GM23338 (cell line): ENCODE measurements around the gene ECD. TPM values are rescaled to one million over a fixed set of nuclear protein-coding genes. Genes with fewer than 3 reads are reported as not detected.

ENCODE experiments used
- CREB1 ChIP-seq: fragments of 250-450 bp; sonication (Bioruptor Pico); IDR thresholded peaks from 2 replicates; pipeline ENCODE4 v1.5.0; 2020; ENCODE audit warnings: low read depth, mild to moderate bottlenecking, moderate library complexity
- EZH2phosphoT487 ChIP-seq: fragments of 200-600 bp; sonication (generic); IDR thresholded peaks from one replicate; pipeline ENCODE4 v1.8.1; 2018; ENCODE audit warnings: antibody characterized with exemption; ENCODE audit not compliant: unreplicated experiment
- STAT1 ChIP-seq: IDR thresholded peaks from one replicate; pipeline ENCODE4 v1.6.1; 2016; ENCODE audit warnings: antibody characterized with exemption; ENCODE audit not compliant: unreplicated experiment
- polyA plus RNA-seq: library from polyadenylated mRNA; unstranded; fragments of >200 nt; fragmentation: Nextera tagmentation; extraction: Ambion mirVana; gene quantifications from 2 replicates; pipeline ENCODE4 v1.2.1, GENCODE V29; 2016
- total RNA-seq: library from RNA; depleted of rRNA; stranded (reverse); fragments of >200 nt; shearing (Covaris generic); gene quantifications from 2 replicates; pipeline ENCODE4 v1.2.3, GENCODE V29; 2014
- TF ChIP-seq, protein P1 (sequence below): fragments of 250-450 bp; sonication (Bioruptor Pico); IDR thresholded peaks from 2 replicates; pipeline ENCODE4 v1.5.0; 2020; ENCODE audit warnings: mild to moderate bottlenecking, moderate library complexity
- TF ChIP-seq, protein P2 (sequence below): IDR thresholded peaks from one replicate; pipeline ENCODE4 v1.6.1; 2018; ENCODE audit warnings: antibody characterized with exemption; ENCODE audit not compliant: unreplicated experiment

The ECD gene
- total and polyA plus RNA-seq, 2 experiments from 2014 or later, result 37.8 to 56.6 TPM

DNA sequence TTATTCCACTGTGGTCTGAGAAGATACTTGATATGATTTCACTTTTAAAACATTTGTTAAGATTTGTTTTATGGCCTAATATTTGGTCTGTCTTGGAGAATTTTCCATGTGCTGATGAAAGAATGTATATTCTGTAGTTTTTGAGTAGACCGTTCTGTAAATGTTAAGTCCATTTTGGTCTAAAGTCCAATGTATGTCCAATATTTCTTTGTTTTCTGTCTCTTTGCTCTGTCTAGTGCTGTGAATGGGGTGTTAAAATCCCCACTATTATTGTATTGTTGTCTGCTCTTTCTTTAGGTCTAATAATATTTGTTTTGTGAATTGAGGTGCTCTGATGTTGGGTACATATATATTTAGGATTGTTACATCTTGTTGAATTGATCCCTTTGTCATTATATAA is 47.9 kb upstream of the ECD start (continued):
- TF ChIP-seq, protein P1, sequence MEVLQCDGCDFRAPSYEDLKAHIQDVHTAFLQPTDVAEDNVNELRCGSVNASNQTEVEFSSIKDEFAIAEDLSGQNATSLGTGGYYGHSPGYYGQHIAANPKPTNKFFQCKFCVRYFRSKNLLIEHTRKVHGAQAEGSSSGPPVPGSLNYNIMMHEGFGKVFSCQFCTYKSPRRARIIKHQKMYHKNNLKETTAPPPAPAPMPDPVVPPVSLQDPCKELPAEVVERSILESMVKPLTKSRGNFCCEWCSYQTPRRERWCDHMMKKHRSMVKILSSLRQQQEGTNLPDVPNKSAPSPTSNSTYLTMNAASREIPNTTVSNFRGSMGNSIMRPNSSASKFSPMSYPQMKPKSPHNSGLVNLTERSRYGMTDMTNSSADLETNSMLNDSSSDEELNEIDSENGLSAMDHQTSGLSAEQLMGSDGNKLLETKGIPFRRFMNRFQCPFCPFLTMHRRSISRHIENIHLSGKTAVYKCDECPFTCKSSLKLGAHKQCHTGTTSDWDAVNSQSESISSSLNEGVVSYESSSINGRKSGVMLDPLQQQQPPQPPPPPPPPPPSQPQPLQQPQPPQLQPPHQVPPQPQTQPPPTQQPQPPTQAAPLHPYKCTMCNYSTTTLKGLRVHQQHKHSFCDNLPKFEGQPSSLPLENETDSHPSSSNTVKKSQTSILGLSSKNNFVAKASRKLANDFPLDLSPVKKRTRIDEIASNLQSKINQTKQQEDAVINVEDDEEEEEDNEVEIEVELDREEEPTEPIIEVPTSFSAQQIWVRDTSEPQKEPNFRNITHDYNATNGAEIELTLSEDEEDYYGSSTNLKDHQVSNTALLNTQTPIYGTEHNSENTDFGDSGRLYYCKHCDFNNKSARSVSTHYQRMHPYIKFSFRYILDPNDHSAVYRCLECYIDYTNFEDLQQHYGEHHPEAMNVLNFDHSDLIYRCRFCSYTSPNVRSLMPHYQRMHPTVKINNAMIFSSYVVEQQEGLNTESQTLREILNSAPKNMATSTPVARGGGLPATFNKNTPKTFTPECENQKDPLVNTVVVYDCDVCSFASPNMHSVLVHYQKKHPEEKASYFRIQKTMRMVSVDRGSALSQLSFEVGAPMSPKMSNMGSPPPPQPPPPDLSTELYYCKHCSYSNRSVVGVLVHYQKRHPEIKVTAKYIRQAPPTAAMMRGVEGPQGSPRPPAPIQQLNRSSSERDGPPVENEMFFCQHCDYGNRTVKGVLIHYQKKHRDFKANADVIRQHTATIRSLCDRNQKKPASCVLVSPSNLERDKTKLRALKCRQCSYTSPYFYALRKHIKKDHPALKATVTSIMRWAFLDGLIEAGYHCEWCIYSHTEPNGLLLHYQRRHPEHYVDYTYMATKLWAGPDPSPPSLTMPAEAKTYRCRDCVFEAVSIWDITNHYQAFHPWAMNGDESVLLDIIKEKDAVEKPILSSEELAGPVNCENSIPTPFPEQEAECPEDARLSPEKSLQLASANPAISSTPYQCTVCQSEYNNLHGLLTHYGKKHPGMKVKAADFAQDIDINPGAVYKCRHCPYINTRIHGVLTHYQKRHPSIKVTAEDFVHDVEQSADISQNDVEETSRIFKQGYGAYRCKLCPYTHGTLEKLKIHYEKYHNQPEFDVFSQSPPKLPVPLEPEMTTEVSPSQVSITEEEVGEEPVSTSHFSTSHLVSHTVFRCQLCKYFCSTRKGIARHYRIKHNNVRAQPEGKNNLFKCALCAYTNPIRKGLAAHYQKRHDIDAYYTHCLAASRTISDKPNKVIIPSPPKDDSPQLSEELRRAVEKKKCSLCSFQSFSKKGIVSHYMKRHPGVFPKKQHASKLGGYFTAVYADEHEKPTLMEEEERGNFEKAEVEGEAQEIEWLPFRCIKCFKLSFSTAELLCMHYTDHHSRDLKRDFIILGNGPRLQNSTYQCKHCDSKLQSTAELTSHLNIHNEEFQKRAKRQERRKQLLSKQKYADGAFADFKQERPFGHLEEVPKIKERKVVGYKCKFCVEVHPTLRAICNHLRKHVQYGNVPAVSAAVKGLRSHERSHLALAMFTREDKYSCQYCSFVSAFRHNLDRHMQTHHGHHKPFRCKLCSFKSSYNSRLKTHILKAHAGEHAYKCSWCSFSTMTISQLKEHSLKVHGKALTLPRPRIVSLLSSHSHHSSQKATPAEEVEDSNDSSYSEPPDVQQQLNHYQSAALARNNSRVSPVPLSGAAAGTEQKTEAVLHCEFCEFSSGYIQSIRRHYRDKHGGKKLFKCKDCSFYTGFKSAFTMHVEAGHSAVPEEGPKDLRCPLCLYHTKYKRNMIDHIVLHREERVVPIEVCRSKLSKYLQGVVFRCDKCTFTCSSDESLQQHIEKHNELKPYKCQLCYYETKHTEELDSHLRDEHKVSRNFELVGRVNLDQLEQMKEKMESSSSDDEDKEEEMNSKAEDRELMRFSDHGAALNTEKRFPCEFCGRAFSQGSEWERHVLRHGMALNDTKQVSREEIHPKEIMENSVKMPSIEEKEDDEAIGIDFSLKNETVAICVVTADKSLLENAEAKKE (CRISPR knock-in tag), result no peak
- TF ChIP-seq, protein P2, sequence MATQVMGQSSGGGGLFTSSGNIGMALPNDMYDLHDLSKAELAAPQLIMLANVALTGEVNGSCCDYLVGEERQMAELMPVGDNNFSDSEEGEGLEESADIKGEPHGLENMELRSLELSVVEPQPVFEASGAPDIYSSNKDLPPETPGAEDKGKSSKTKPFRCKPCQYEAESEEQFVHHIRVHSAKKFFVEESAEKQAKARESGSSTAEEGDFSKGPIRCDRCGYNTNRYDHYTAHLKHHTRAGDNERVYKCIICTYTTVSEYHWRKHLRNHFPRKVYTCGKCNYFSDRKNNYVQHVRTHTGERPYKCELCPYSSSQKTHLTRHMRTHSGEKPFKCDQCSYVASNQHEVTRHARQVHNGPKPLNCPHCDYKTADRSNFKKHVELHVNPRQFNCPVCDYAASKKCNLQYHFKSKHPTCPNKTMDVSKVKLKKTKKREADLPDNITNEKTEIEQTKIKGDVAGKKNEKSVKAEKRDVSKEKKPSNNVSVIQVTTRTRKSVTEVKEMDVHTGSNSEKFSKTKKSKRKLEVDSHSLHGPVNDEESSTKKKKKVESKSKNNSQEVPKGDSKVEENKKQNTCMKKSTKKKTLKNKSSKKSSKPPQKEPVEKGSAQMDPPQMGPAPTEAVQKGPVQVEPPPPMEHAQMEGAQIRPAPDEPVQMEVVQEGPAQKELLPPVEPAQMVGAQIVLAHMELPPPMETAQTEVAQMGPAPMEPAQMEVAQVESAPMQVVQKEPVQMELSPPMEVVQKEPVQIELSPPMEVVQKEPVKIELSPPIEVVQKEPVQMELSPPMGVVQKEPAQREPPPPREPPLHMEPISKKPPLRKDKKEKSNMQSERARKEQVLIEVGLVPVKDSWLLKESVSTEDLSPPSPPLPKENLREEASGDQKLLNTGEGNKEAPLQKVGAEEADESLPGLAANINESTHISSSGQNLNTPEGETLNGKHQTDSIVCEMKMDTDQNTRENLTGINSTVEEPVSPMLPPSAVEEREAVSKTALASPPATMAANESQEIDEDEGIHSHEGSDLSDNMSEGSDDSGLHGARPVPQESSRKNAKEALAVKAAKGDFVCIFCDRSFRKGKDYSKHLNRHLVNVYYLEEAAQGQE, result no peak
- TF ChIP-seq STAT1 (no peak), CREB1 (CRISPR knock-in tag) (no peak), EZH2phosphoT487 (no peak)
